A673 (cell line): ENCODE results near the gene KLHL26. TPM values are rescaled to one million over a fixed set of nuclear protein-coding genes. Genes with fewer than 3 reads are reported as not detected.
A peak's percentile ranks its signal among the peaks of the same experiment; 100 is the strongest.
"Not testable (repeated sequence)": the region's sequence is repeated elsewhere in the genome, so short reads cannot be mapped to it uniquely, and the experiment has no call there.

ENCODE experiments used
- BruUV-seq: library from RNA; stranded (reverse); fragments of 400-500 nt; replicated peaks from 2 replicates; lab custom pipeline; 2021; lab: Mats Ljungman, UMichigan
- CTCF ChIA-PET: fragments of 300-600 bp; sonication (Branson Sonifier 250); formaldehyde crosslinking; loops from one replicate; lab custom pipeline; 2022; ENCODE audit warnings: antibody characterized with exemption; lab: Charles Lee
- POLR2A ChIA-PET: fragments of 300-600 bp; sonication (Branson Sonifier 250); formaldehyde crosslinking; loops from one replicate; lab custom pipeline; 2022; ENCODE audit warnings: antibody characterized with exemption; ENCODE audit not compliant: low non-redundant PET; lab: Charles Lee
- DNase-seq: peaks from one replicate; pipeline ENCODE4 v3.0.0-alpha.2; 2015; ENCODE audit warnings: low spot score
- H3K27ac ChIP-seq: fragments of 200-600 bp; sonication (generic); 2 replicates; pipeline ENCODE4 v1.5.1; 2016; ENCODE audit warnings: mixed run types, low read depth, mild to moderate bottlenecking, mixed read lengths, antibody characterized with exemption, low read length; ENCODE audit not compliant: poor library complexity, severe bottlenecking
- H3K27me3 ChIP-seq: fragments of 200-600 bp; sonication (generic); replicated peaks from 2 replicates; pipeline ENCODE4 v1.6.1; 2017; ENCODE audit warnings: mixed run types, low read depth, mild to moderate bottlenecking, mixed read lengths, antibody characterized with exemption, low read length; ENCODE audit not compliant: insufficient read depth, poor library complexity
- H3K36me3 ChIP-seq: fragments of 200-600 bp; sonication (generic); 2 replicates; pipeline ENCODE4 v1.6.1; 2016; ENCODE audit warnings: mixed run types, mild to moderate bottlenecking, mixed read lengths, antibody characterized with exemption, low read length; ENCODE audit not compliant: insufficient read depth, poor library complexity, severe bottlenecking
- H3K4me1 ChIP-seq: fragments of 200-600 bp; sonication (generic); 2 replicates; pipeline ENCODE4 v1.6.1; 2017; ENCODE audit warnings: mixed run types, mild to moderate bottlenecking, mixed read lengths, antibody characterized with exemption, low read length; ENCODE audit not compliant: insufficient read depth, poor library complexity, severe bottlenecking
- H3K4me3 ChIP-seq: fragments of 200-600 bp; sonication (generic); 2 replicates; pipeline ENCODE4 v1.5.1; 2016; ENCODE audit warnings: low read depth, mixed run types, mild to moderate bottlenecking, mixed read lengths, low read length; ENCODE audit not compliant: poor library complexity, severe bottlenecking
- H3K9me3 ChIP-seq: fragments of 200-600 bp; sonication (generic); 2 replicates; pipeline ENCODE4 v1.6.1; 2016; ENCODE audit warnings: mixed run types, low read depth, mild to moderate bottlenecking, mixed read lengths, antibody characterized with exemption, low read length; ENCODE audit not compliant: poor library complexity, severe bottlenecking
- CTCF ChIP-seq: fragments of 300-800, 200-600 bp; sonication (generic); conservative IDR thresholded peaks from 2 replicates; pipeline ENCODE4 v1.5.1; 2017; ENCODE audit warnings: low read depth, mild to moderate bottlenecking, antibody characterized with exemption, low read length, moderate library complexity, mixed read lengths
- EZH2 ChIP-seq: fragments of 200-600 bp; sonication (generic); IDR thresholded peaks from 2 replicates; pipeline ENCODE4 v1.6.1; 2017; ENCODE audit warnings: borderline replicate concordance, low read depth, mild to moderate bottlenecking, mixed read lengths, antibody characterized with exemption, low read length; ENCODE audit not compliant: poor library complexity, severe bottlenecking
- intact Hi-C: fragments of 100-400 bp; cut with micrococcal nuclease; formaldehyde crosslinking; loops from one replicate; pipeline ENCODE4 v1.10.0; 2022; ENCODE audit not compliant: unreplicated experiment
- total RNA-seq: library from RNA; stranded (reverse); gene quantifications from 2 replicates; pipeline ENCODE4 v1.2.3, GENCODE V29; 2021

The KLHL26 gene
- total RNA-seq, 1 experiment from 2014 or later = 16.3 TPM

GRCh38 chr19:18676692-18677091 lies 39.9 kb downstream of the KLHL26 start:
- Histone ChIP-seq H3K4me1 (peaks cover 10% of the 10 kb centered on the region), H3K27me3 (no peaks in the 10 kb centered on the region), H3K27ac (no peak overlapping the region), H3K36me3 (no peaks in the 10 kb centered on the region), H3K4me3 (no peak overlapping the region), H3K9me3 (no peaks in the 10 kb centered on the region)
- BruUV-seq = no TSS peak
- ChIA-PET POLR2A (no interaction called here), CTCF (interaction anchor here (0.5 to 0.8 kb wide), 2 partner anchors 36 to 208 kb away, joined by 3 to 7 read pairs; no protein-coding TSS in a partner anchor)
- no peak for DNase-seq
- no peak for TF ChIP-seq EZH2
- TF ChIP-seq CTCF = no peak
- intact Hi-C loops = loop anchor here (5.0 kb wide), 2 partner anchors 84 to 204 kb away; no protein-coding TSS in a partner anchor

GRCh38 chr19:18677156-18677555 lies 40.3 kb downstream of the KLHL26 start:
- ChIA-PET POLR2A (no interaction called here), CTCF (interaction anchor here (0.5 to 0.8 kb wide), 2 partner anchors 37 to 208 kb away, joined by 3 to 7 read pairs; no protein-coding TSS in a partner anchor)
- no peak for DNase-seq
- Histone ChIP-seq H3K36me3 (no peaks in the 10 kb centered on the region), H3K27ac (no peak overlapping the region), H3K4me1 (peaks cover 10% of the 10 kb centered on the region), H3K9me3 (no peaks in the 10 kb centered on the region), H3K27me3 (no peaks in the 10 kb centered on the region), H3K4me3 (no peak overlapping the region)
- TF ChIP-seq CTCF (no peak), EZH2 (no peak)
- BruUV-seq = no TSS peak
- intact Hi-C loops = loop anchor here (5.0 kb wide), 2 partner anchors 85 to 205 kb away; no protein-coding TSS in a partner anchor

- POLR2A ChIA-PET, H3K36me3 ChIP-seq, intact Hi-C loops, H3K4me3 ChIP-seq, CTCF ChIA-PET, DNase-seq, BruUV-seq, H3K9me3 ChIP-seq, H3K27ac ChIP-seq, H3K27me3 ChIP-seq: not testable (repeated sequence)
- H3K4me1 ChIP-seq = peaks cover 23% of the 10 kb centered on the region
Measured at GRCh38 chr19:18680148-18680547, 43.3 kb downstream of the KLHL26 start.

GRCh38 chr19:18682807-18683108 lies 45.9 kb downstream of the KLHL26 start:
- CTCF ChIA-PET = no interaction called here
- intact Hi-C loops = no loop called here

More at GRCh38 chr19:18682807-18683108, 45.9 kb downstream of the KLHL26 start:
- peak overlapping the region; percentile 58 for H3K4me3 ChIP-seq
- no peaks in the 10 kb centered on the region for H3K27me3 ChIP-seq
- peak overlapping the region; percentile 80 for H3K27ac ChIP-seq
- TF ChIP-seq EZH2 = no peak
- no peak for TF ChIP-seq CTCF
- H3K4me1 ChIP-seq = peaks cover 21% of the 10 kb centered on the region
- no peaks in the 10 kb centered on the region for H3K9me3 ChIP-seq
- BruUV-seq = no TSS peak
- no peak for DNase-seq
- POLR2A ChIA-PET = no interaction called here
- H3K36me3 ChIP-seq = no peaks in the 10 kb centered on the region
